Measurements from ENCODE around the gene PRKAR2B.
"Not testable (repeated sequence)": the region's sequence is repeated elsewhere in the genome, so short reads cannot be mapped to it uniquely, and the experiment has no call there.

Gene PRKAR2B

GRCh38 chr7:107130487-107131220 is 86.1 kb downstream of the PRKAR2B start:
- no peak overlapping the region for H3K27ac ChIP-seq
- DNase-seq: no peak
- in situ Hi-C loops (cut with HindIII; ENCODE audit: low pct_ligation_motif_present, low sequenced_read_pairs): no loop called here
- no peaks in the 10 kb centered on the region for H3K36me3 ChIP-seq (replicated peaks)
- H3K27me3 ChIP-seq (replicated peaks): no peaks in the 10 kb centered on the region
- peak; percentile 44 for TF ChIP-seq CTCF (IDR thresholded peaks at IDR 0.05; ENCODE audit: low read depth, low read length, missing control alignments)
- no peak overlapping the region for H3K4me3 ChIP-seq (ENCODE audit: low read depth, low read length)

GRCh38 chr7:107133396-107133795 is 88.9 kb downstream of the PRKAR2B start:
- in situ Hi-C loops (cut with HindIII; ENCODE audit: low pct_ligation_motif_present, low sequenced_read_pairs): no loop called here
- H3K36me3 ChIP-seq (replicated peaks): no peaks in the 10 kb centered on the region

GRCh38 chr7:107138696-107139420 is 94.4 kb downstream of the PRKAR2B start:
- no peak for TF ChIP-seq CTCF (IDR thresholded peaks at IDR 0.05; ENCODE audit: low read depth, low read length, missing control alignments)
- Histone ChIP-seq H3K27me3 (replicated peaks) (no peaks in the 10 kb centered on the region), H3K36me3 (replicated peaks) (no peaks in the 10 kb centered on the region), H3K4me3 (ENCODE audit: low read depth, low read length) (no peak overlapping the region), H3K27ac (no peak overlapping the region)
- DNase-seq: no peak
- in situ Hi-C loops (cut with HindIII; ENCODE audit: low pct_ligation_motif_present, low sequenced_read_pairs): no loop called here

More at GRCh38 chr7:107133396-107133795, 88.9 kb downstream of the PRKAR2B start:
- TF ChIP-seq CTCF (IDR thresholded peaks at IDR 0.05; ENCODE audit: low read depth, low read length, missing control alignments): no peak
- no peak for DNase-seq
- H3K27ac ChIP-seq: no peak overlapping the region
- H3K4me3 ChIP-seq (ENCODE audit: low read depth, low read length): no peak overlapping the region
- no peaks in the 10 kb centered on the region for H3K27me3 ChIP-seq (replicated peaks)

- H3K27ac ChIP-seq; DNase-seq; H3K4me3 ChIP-seq (ENCODE audit: low read depth, low read length); in situ Hi-C loops (cut with HindIII; ENCODE audit: low pct_ligation_motif_present, low sequenced_read_pairs); H3K27me3 ChIP-seq (replicated peaks); H3K36me3 ChIP-seq (replicated peaks): not testable (repeated sequence)
Measured at GRCh38 chr7:107143875-107144274, 99.4 kb downstream of the PRKAR2B start.

GRCh38 chr7:107145067-107145838 is 100.7 kb downstream of the PRKAR2B start:
- Histone ChIP-seq H3K27ac (no peak overlapping the region), H3K36me3 (replicated peaks) (no peaks in the 10 kb centered on the region), H3K4me3 (ENCODE audit: low read depth, low read length) (no peak overlapping the region), H3K27me3 (replicated peaks) (no peaks in the 10 kb centered on the region)
- in situ Hi-C loops (cut with HindIII; ENCODE audit: low pct_ligation_motif_present, low sequenced_read_pairs): no loop called here
- no peak for TF ChIP-seq CTCF (IDR thresholded peaks at IDR 0.05; ENCODE audit: low read depth, low read length, missing control alignments)
- no peak for DNase-seq
